Astrocyte (in vitro differentiated cells and primary cell): Measurements from ENCODE around the gene PRSS1.

Experiments
- EZH2 ChIP-seq: IDR thresholded peaks from 2 replicates; pipeline ENCODE4 v1.6.1; 2012; ENCODE audit warnings: mild to moderate bottlenecking, low read length, inconsistent platforms; ENCODE audit not compliant: insufficient read depth
- TF ChIP-seq, protein P1 (sequence below): IDR thresholded peaks from 2 replicates; pipeline ENCODE4 v1.5.1; 2011; ENCODE audit warnings: low read depth, mild to moderate bottlenecking, inconsistent platforms, low read length, moderate library complexity; ENCODE audit not compliant: insufficient read depth

DNA sequence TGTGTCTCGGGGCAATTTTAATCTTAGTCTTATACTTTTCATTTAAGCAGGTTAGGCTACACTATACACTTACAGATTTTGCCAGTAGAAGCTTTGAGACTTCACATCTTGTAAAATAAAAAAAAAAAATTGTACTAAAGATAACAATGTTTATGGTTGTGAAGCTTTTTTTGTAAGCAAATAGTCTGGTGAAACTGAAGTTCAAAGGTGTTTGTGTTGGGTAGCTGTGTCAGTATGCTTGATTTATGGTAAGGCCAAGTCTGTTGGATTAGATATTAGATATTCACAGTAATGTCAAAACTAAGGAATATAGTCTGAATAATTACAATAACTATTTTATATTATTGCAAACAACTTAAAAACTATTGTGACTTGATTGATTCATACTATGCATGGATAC, 31.0 kb upstream of the PRSS1 start:
- TF ChIP-seq, protein P1, sequence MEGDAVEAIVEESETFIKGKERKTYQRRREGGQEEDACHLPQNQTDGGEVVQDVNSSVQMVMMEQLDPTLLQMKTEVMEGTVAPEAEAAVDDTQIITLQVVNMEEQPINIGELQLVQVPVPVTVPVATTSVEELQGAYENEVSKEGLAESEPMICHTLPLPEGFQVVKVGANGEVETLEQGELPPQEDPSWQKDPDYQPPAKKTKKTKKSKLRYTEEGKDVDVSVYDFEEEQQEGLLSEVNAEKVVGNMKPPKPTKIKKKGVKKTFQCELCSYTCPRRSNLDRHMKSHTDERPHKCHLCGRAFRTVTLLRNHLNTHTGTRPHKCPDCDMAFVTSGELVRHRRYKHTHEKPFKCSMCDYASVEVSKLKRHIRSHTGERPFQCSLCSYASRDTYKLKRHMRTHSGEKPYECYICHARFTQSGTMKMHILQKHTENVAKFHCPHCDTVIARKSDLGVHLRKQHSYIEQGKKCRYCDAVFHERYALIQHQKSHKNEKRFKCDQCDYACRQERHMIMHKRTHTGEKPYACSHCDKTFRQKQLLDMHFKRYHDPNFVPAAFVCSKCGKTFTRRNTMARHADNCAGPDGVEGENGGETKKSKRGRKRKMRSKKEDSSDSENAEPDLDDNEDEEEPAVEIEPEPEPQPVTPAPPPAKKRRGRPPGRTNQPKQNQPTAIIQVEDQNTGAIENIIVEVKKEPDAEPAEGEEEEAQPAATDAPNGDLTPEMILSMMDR, result no peak
- TF ChIP-seq EZH2, result no peak
